ENCODE measurements around the gene SPAG17. TPM values are rescaled to one million over a fixed set of nuclear protein-coding genes. Genes with fewer than 3 reads are reported as not detected.
A peak's percentile ranks its signal among the peaks of the same experiment; 100 is the strongest.

The SPAG17 gene
- total RNA-seq, 6 donors from 2014 or later = 0.26 to 94.3 (median 11.3) TPM

GRCh38 chr1:118012515-118013124, 172.4 kb downstream of the SPAG17 start:
- ATAC-seq (ENCODE audit: low FRiP score in 2 of 2) (no peak), DNase-seq (no peak)
- Histone ChIP-seq H3K9me3 (no peaks in the 10 kb centered on the region), H3K36me3 (no peaks in the 10 kb centered on the region), H3K4me1 (no peaks in the 10 kb centered on the region), H3K27ac (no peak overlapping the region), H3K4me3 (no peak overlapping the region), H3K27me3 (no peaks in the 10 kb centered on the region)
- WGBS, 2 donors = 85 to 90% methylated on average over 6 of the region's 6 CpGs
- TF ChIP-seq EP300 (IDR thresholded peaks at IDR 0.05) = no peak
- no peak for TF ChIP-seq POLR2A (IDR thresholded peaks at IDR 0.05)
- no peak for TF ChIP-seq POLR2AphosphoS5 (IDR thresholded peaks at IDR 0.05)
- no peak for TF ChIP-seq CTCF (IDR thresholded peaks at IDR 0.05)

DNA sequence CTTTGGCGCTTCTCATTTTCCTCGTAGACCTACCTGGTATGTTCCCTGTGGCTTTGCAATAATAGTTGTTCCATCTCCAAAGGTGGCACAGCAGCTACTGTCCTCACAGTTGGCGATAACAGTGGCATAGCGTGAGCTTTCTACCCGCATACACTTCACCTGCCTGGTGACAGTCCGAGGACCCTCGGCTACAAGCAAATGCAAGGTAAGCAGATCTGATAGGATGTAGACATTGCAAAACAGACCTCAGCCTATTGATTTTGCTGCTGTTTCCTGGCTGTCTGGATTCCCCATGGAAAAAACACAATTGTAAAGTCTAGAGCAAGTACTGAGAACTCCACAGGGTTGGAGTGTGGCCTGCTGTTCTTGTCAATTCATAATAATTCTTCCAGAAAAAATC, 177.0 kb downstream of the SPAG17 start:
- H3K4me1 ChIP-seq = no peaks in the 10 kb centered on the region
- DNase-seq = no peak
- H3K9me3 ChIP-seq = no peaks in the 10 kb centered on the region
- no peak for ATAC-seq (ENCODE audit: low FRiP score in 2 of 2)
- H3K36me3 ChIP-seq = no peaks in the 10 kb centered on the region
- H3K27me3 ChIP-seq = no peaks in the 10 kb centered on the region
- H3K27ac ChIP-seq = no peak overlapping the region
- WGBS, 2 donors = 97% methylated on average over 7 of the region's 7 CpGs
- no peak overlapping the region for H3K4me3 ChIP-seq
- TF ChIP-seq EP300 (IDR thresholded peaks at IDR 0.05) (no peak), POLR2A (IDR thresholded peaks at IDR 0.05) (no peak), POLR2AphosphoS5 (IDR thresholded peaks at IDR 0.05) (no peak), CTCF (IDR thresholded peaks at IDR 0.05) (no peak)

DNA sequence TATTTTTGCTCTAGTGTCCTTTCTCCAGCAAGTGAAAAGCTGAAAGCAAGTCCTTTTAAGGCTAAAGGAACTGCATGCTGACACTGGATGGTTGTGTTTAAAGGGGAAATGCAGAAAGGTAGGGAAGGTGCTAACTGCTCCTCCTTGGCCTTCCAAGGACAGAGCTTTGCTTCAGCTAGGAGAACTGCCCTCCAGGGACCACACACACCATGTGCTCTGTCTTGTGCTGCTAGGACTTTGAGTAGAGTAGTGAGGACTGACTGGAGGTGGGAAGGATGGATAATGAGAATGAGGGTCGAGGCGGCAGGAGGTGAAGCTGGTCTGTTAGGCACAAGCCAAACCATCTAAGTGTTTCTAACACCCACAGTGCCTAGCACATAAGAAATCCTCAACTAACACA, 177.6 kb downstream of the SPAG17 start:
- ATAC-seq (ENCODE audit: low FRiP score in 2 of 2) (no peak), DNase-seq (no peak)
- TF ChIP-seq POLR2AphosphoS5 (IDR thresholded peaks at IDR 0.05) (no peak), EP300 (IDR thresholded peaks at IDR 0.05) (no peak), POLR2A (IDR thresholded peaks at IDR 0.05) (no peak), CTCF (IDR thresholded peaks at IDR 0.05) (no peak)
- no peak overlapping the region for H3K27ac ChIP-seq
- no peak overlapping the region for H3K4me3 ChIP-seq
- H3K9me3 ChIP-seq = no peaks in the 10 kb centered on the region
- H3K36me3 ChIP-seq = no peaks in the 10 kb centered on the region
- no peaks in the 10 kb centered on the region for H3K27me3 ChIP-seq
- WGBS, 2 donors = 67 to 88% methylated on average over 2 of the region's 2 CpGs
- no peaks in the 10 kb centered on the region for H3K4me1 ChIP-seq

DNA sequence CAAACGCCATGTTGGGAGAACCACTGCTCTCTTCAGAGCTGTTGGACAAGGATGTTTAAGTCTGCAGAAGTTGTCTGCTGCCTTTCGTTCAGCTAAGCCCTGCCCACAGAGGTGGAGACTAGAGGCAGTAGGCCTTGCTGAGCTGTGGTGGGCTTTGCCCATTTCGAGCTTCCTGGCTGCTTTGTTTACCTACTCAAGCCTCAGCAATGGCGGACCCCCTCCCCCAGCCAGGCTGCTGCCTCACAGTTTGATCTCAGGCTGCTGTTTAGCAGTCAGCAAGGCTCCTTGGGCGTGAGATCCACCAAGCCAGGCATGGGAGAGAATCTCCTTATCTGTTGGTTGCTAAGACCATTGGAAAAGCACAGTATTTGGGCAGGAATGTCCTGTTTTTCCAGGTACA, 180.7 kb downstream of the SPAG17 start:
- Histone ChIP-seq H3K9me3 (no peaks in the 10 kb centered on the region), H3K4me1 (no peaks in the 10 kb centered on the region), H3K36me3 (no peaks in the 10 kb centered on the region), H3K27me3 (no peaks in the 10 kb centered on the region), H3K27ac (no peak overlapping the region), H3K4me3 (no peak overlapping the region)
- ATAC-seq (ENCODE audit: low FRiP score in 2 of 2) (no peak), DNase-seq (peak in 1 of 2 donors; percentile 4)
- WGBS, 2 donors = 70 to 74% methylated on average over 5 of the region's 5 CpGs
- TF ChIP-seq CTCF (IDR thresholded peaks at IDR 0.05) (no peak), EP300 (IDR thresholded peaks at IDR 0.05) (no peak), POLR2A (IDR thresholded peaks at IDR 0.05) (no peak), POLR2AphosphoS5 (IDR thresholded peaks at IDR 0.05) (no peak)

GRCh38 chr1:117985973-117986372, 199.1 kb downstream of the SPAG17 start:
- no peak overlapping the region for H3K4me3 ChIP-seq
- H3K27ac ChIP-seq = no peak overlapping the region
- WGBS, 2 donors = 68 to 85% methylated on average over 3 of the region's 3 CpGs
- DNase-seq (no peak), ATAC-seq (ENCODE audit: low FRiP score in 2 of 2) (no peak)
- no peak for TF ChIP-seq EP300 (IDR thresholded peaks at IDR 0.05)
- TF ChIP-seq POLR2A (IDR thresholded peaks at IDR 0.05) = no peak
- no peak for TF ChIP-seq CTCF (IDR thresholded peaks at IDR 0.05)
- no peak for TF ChIP-seq POLR2AphosphoS5 (IDR thresholded peaks at IDR 0.05)
- no peaks in the 10 kb centered on the region for H3K36me3 ChIP-seq
- H3K4me1 ChIP-seq = no peaks in the 10 kb centered on the region
- no peaks in the 10 kb centered on the region for H3K9me3 ChIP-seq
- no peaks in the 10 kb centered on the region for H3K27me3 ChIP-seq
